Mesothelial cell of epicardium (in vitro differentiated cells): Measurements from ENCODE around the gene DSC1. TPM values are rescaled to one million over a fixed set of nuclear protein-coding genes. Genes with fewer than 3 reads are reported as not detected.

Experiments used
- DNase-seq, 2 experiments: peaks; one replicate each; pipeline ENCODE4 v3.0.0; 2021; ENCODE audit warnings: low spot score in 2 of 2; ENCODE audit not compliant: unreplicated experiment in 2 of 2
- H3K27ac Mint-ChIP-seq: 2 replicates; pipeline ENCODE4 v1.8.0; 2021; ENCODE audit warnings: mixed read lengths
- H3K27me3 Mint-ChIP-seq: 2 replicates; pipeline ENCODE4 v1.8.0; 2021; ENCODE audit warnings: low read depth, mixed read lengths
- H3K36me3 Mint-ChIP-seq: 2 replicates; pipeline ENCODE4 v1.8.0; 2021; ENCODE audit warnings: mixed read lengths
- H3K4me1 Mint-ChIP-seq: 2 replicates; pipeline ENCODE4 v1.8.0; 2021; ENCODE audit warnings: mixed read lengths
- H3K4me3 Mint-ChIP-seq: 2 replicates; pipeline ENCODE4 v1.8.0; 2021; ENCODE audit warnings: mild to moderate bottlenecking, moderate library complexity, mixed read lengths
- H3K9me3 Mint-ChIP-seq: 2 replicates; pipeline ENCODE4 v1.8.0; 2021; ENCODE audit warnings: mixed read lengths
- CTCF ChIP-seq: fragments of 200-600 bp; sonication (generic); IDR thresholded peaks from one replicate; pipeline ENCODE4 v1.5.0; 2021; ENCODE audit warnings: antibody characterized with exemption; ENCODE audit not compliant: unreplicated experiment
- total RNA-seq: library from RNA; stranded (reverse); gene quantifications from 3 replicates; pipeline ENCODE4 v1.2.1, GENCODE V29; 2021

DSC1 gene
- total RNA-seq = 0.36 to 0.47 TPM (median 0.43 TPM) in 3 replicates

GRCh38 chr18:31162825-31163435 lies at the start of gene DSC1:
DSC1 (minus strand) TSS chr18:31162856; CDS start chr18:31162594, 262 bp downstream.
- Mint-ChIP-seq H3K27ac (peak within 1 kb of the TSS; percentile 32), H3K4me3 (no peak within 1 kb of the TSS), H3K4me1 (peaks cover 18% of the 10 kb centered on the region), H3K9me3 (peaks cover 4% of the 10 kb centered on the region), H3K36me3 (no peaks in the 10 kb centered on the region), H3K27me3 (no peaks in the 10 kb centered on the region)
- no peak for DNase-seq
- TF ChIP-seq CTCF = no peak

GRCh38 chr18:31211047-31211446 lies 48.4 kb upstream of the DSC1 start:
- H3K9me3 Mint-ChIP-seq = peaks cover 14% of the 10 kb centered on the region
- no peak overlapping the region for H3K4me3 Mint-ChIP-seq
- peak overlapping the region; percentile 38 for H3K27ac Mint-ChIP-seq
- no peak for DNase-seq
- no peak for TF ChIP-seq CTCF
- H3K27me3 Mint-ChIP-seq = no peaks in the 10 kb centered on the region
- H3K4me1 Mint-ChIP-seq = peaks cover 42% of the 10 kb centered on the region
- H3K36me3 Mint-ChIP-seq = peaks cover 4% of the 10 kb centered on the region

- DNase-seq = no peak
- H3K27me3 Mint-ChIP-seq = no peaks in the 10 kb centered on the region
- H3K9me3 Mint-ChIP-seq = no peaks in the 10 kb centered on the region
- no peak for TF ChIP-seq CTCF
- peaks cover 57% of the 10 kb centered on the region for H3K4me1 Mint-ChIP-seq
- H3K36me3 Mint-ChIP-seq = no peaks in the 10 kb centered on the region
- no peak overlapping the region for H3K4me3 Mint-ChIP-seq
- H3K27ac Mint-ChIP-seq = peak overlapping the region; percentile 78
Measured at GRCh38 chr18:31209041-31209440, 46.4 kb upstream of the DSC1 start.

GRCh38 chr18:31207391-31207790 lies 44.7 kb upstream of the DSC1 start:
- DNase-seq = no peak
- H3K9me3 Mint-ChIP-seq = no peaks in the 10 kb centered on the region
- H3K36me3 Mint-ChIP-seq = no peaks in the 10 kb centered on the region
- TF ChIP-seq CTCF = no peak
- peak overlapping the region; percentile 95 for H3K27ac Mint-ChIP-seq
- no peaks in the 10 kb centered on the region for H3K27me3 Mint-ChIP-seq
- peaks cover 63% of the 10 kb centered on the region for H3K4me1 Mint-ChIP-seq
- peak overlapping the region; percentile 55 for H3K4me3 Mint-ChIP-seq

- no peak for TF ChIP-seq CTCF
- peak; percentile 33 to 62 for DNase-seq
- Mint-ChIP-seq H3K27ac (peak overlapping the region; percentile 95), H3K4me1 (peaks cover 66% of the 10 kb centered on the region), H3K4me3 (peak overlapping the region; percentile 55), H3K9me3 (no peaks in the 10 kb centered on the region), H3K36me3 (no peaks in the 10 kb centered on the region), H3K27me3 (no peaks in the 10 kb centered on the region)
Measured at GRCh38 chr18:31206787-31207381, 44.2 kb upstream of the DSC1 start.
